Measurements from ENCODE around the gene LOXL1.

Gene LOXL1

DNA sequence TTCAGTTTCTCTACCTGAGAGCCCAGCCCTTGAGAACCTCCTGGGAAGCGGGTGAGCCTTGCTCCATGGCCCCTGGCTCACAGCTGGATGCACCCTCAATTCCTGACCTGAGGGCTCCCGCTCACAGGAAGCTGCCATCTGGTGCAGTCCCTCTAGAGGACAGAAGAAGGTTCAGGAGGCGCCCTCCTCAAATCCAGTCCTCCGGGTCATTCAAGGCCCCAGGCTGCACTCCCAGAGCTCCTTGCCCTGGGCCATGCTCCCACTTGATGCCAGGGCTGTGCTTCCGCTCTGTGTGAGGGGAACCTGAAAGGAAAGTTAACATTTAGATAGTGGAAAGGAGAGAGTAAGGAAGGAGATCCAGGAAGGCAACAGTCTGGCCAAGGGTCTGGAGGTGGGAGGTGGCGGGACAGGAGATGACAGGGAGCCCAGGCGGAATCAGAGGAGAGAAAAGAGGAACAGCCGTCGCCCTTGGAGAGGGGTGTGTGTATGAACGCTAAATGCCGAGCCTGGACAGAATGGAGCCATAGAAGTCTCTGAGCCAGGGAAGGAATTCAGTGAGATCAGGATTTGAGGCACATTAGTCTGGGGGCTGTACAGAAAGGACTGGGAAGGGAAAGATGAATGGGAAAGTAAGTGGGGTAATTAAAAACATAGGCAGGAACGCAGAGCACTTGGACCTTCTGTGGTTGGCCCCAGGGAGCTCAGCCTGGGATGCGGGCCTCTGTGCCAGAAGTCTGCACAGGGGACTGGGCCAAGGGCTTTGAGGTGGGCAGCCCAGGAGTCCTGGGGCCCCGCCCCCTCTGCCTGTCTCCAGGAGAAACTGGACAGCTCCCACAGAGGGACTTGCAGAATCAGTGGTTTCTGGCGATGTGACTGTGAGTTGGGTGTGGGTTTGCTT is 26.8 kb upstream of the LOXL1 start:
- no peak for DNase-seq (ENCODE audit: low spot score)

DNA sequence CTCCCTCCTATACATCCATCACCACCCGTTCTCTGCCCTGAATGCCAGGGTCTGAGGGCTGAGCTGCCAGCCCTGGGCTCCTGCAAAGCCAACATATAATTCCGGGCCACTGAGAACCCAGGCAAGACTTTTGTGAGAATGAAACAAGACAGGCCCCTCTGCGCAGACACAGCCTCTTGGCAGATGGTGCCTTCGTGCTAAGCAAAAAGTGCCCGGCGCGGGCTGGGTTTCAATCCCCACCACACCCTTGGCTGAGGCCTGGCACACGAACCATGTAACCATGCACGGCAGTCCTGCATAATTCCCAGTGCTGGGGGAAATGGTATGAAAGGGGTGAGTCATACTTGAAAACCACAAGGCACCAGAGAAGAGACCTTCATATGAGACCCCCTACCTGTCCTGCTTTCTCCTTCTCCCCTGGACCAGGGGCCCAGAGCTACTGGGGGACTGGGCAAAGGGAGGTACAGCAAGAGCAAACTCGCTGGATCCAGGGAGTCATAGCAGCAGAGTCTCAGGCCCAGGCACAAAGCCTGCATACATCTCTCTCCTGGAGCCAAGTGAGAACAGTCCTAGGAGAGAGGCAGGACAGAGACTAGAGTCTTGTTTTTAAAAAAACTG is 26.1 kb upstream of the LOXL1 start:
- peak; percentile 39 for DNase-seq (ENCODE audit: low spot score)

DNA sequence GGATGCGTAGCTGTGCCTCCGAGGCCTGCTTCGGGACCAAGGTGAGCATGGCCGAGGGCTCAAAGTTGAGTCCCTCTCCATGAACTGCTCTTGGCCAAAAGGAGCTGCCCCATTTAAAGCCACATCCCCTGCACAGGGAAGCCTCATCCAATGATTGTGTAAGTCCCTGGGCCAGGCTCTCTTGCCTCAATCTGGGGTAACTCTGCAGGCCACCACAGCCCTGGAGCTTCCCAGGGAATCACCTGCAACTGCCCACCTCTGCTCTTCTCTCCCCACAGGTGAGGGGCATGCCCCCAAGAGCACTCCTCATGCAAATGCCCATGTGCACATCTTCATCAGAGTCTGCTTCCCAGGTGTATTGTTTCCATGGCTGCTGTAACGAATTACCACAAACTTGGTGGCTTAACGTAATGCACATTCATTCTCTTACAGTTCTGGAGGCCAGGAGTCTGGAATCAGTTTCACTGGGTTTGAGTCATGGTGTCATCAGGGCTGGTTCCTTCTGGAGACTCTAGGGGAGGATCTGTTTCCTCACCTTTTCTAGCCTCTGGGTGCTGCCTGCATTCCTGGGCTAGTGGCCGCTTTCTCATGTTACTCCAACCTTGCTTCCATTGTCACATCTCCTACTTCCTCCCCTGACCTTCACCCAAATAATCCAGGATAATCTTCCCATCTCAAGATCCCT is 25.0 kb upstream of the LOXL1 start:
- DNase-seq (ENCODE audit: low spot score), result no peak

DNA sequence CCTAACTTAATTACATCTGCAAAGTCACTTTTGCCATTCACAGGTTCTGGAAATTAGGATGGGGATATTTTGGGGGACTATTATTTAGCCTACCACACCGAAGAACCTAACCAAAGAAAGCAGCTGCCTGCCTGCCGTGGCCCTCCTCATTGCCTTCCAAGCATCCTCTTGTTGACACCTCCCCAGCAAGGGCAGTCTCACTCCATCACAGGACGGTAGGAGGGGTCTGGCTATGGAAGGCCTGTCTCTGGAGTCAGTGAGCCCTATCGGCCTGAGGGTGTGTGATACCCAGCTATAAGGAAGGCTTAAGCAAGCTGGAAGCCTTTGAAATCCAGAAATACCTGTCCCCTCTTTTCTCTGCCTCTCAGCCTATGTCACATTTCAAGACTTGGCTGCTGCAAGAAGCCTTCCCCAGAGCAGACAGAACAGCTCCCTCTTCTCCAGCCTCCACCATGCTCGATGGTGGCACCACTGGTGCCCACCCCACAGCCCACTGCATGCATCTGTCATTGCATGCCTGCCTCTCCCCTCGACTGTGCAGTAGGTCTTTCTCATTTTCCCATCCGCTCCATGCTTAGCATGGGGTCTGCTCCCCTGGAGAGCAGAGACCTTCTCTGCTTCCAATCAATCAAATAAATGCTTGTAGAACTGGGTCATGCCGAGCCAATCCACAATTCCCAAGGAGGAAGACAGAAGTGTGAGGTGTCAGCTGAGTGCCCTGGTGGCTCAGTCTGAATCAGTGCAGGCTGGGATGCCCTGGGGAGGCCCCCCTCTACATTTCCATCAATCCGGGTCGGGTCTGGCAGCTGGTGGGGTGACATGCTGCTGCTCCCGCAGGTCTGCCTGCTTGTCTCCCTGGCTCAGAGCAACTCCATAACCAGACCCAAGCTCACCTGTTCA is 23.9 kb upstream of the LOXL1 start:
- no peak for DNase-seq (ENCODE audit: low spot score)

DNA sequence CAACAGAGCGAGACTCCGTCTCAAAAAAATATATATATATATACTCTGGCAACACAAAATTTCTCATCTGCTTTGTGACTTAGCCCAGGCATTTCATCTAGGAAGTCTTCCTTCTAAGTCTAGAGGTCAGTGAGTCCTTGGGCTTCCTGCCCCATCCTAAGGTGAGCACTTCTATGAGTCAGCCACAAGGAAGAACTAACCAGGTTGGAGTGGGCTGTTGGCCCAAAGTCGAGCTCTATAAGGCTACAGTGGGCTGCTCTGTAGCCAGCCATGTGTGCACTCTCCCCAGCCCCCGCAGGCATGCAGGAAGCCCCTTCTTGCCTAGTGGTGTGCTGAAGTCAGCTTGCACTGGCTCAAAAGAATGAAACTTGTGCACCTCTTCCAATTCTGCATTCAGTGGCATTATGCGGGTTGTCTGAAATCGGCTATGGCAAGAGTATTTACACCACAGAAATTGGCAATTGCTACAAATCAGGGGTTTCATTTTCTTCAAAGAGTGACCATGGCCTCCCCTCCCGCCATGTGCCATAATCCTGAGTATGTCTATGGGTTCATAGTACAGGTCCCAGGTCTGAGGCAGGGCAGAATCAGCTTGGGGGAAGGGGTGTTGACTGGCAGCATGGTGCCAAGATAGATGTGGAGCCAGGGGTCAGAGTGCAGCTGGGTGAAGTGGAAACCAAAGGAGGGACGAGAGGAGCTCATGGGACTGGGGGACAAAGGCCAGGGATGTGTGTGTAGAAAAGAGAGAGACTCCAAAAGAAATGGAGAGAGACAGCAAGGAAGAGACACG is 22.0 kb upstream of the LOXL1 start:
- no peak for DNase-seq (ENCODE audit: low spot score)

DNA sequence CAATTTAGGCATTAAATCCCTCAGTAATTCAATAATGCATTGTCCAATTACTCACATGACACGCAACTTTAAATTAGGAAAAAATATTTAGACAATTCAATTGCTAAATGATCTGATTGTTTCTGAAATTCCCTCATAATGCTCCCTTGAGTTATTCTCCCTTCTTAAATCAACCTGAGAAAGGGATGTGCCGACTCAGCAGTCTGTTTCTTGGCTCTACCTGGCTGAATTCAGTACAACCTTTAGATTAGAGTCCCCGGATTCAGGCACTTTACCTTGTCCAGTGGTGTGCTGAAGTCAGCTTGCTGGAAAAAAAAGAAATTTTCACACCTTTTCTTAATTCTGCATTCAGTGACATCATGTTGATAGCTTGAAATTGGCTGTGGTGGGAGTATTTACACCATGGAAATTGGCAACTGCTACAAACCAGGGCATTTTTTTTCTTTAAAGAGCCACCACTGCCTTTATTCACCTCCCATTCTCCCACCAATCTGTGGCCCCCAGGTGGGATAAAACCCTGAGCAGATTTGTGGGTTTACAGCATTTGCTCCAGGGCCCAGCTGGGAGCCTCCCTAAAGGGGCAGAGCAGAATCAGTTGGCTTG is 20.9 kb upstream of the LOXL1 start:
- no peak for DNase-seq (ENCODE audit: low spot score)

DNA sequence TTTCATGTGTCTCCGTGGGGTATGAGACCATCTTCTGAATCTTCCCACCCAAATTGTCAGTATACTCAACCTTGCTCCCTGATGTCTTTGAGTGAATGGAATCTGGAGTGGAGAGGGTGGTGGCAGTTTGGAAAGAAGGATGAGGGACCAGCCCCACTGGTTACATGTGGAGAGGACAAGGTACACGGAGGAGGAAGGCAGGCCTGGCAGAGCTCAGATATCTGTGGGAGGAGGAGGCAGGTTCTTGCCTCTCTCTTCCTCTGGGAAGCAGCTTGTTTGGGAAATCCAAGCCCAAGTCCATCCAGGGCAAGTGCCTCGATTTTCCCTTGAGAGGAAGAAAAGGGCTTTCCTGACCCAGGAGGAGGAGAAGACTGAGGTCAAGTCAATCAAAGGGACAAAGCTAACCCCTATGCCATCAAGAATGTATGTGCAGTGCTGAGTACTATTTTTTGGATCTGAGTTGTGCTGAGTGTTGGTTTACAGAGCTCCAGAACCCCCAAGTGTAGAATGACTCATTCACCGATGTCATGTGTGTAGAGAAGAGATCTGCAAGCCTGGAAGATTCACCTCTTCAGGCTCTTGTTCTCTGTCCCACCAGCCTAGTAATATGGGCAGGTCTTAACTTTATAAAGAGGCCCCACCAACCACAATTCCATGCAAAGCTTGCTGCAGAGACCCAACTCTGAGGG is 19.8 kb upstream of the LOXL1 start:
- no peak for DNase-seq (ENCODE audit: low spot score)

DNA sequence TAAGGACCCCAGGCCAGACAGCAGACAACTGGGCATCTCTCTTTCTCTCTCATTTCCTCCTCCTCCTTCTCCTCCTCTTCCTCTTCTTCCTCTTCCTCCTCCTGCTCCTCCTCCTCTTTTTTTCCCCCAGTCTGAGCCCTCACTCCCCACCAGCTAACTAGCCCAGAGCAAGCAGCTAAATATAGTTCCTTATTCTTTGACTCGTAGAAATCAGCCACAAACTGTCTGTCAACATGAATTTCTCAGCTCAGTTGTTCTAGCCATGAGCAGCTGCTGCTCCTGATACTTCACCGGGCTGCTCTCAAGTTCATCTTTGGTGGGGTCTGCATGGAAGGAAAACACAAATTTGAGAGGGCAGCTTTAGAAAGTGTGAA is 19.2 kb upstream of the LOXL1 start:
- DNase-seq (ENCODE audit: low spot score), result no peak

DNA sequence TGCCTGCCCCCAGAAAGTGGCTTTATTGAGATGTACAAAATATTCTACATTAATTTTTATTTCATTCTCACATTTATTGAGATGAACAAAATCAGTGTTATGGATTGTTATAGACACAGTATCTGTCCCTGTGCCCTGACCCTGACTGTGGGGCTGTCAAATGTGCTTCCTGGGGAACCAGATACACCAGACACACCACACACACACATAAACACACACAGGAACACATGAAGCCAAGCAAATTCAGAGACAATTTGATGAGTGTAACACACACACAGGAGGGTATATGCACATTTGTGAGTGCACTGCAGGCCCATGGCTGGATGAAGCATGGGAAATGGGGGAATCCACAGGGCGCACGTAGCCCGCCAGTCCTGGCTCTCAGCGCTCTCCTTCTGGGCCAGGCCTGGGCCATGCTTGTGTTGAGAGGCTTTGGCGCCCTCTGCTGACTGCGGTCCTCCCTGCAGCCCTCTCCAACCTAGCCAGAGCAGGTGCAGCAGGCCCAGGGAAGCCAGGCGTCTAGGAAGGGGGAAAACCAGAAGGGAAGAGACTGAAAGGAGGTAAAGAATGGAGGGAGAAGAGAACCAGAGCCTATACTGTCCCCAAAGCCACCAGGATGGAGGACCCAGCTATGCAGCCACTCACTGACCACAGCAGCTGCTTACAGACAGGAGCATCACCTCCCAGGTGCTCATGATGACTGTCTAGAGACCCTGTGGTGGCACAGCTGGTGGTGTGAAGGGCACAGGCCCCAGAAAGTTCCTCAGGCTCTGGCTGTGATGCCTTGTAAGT is 18.0 kb upstream of the LOXL1 start:
- peak; percentile 52 for DNase-seq (ENCODE audit: low spot score)

DNA sequence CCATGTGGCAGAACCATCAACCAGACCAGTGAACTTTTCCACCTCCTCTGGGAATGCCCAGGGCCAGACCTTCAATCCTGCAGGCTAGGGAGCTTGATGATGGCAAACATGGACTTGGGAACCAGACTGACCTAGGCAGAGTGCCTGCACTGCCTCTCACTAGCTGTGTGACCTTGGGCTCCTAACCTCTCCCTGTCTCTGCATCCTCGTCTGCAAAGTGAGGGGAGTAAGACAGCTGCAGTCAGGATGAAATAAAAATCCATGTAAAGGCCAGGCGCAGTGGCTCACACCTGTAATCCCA is 17.5 kb upstream of the LOXL1 start:
- DNase-seq (ENCODE audit: low spot score), result no peak

DNA sequence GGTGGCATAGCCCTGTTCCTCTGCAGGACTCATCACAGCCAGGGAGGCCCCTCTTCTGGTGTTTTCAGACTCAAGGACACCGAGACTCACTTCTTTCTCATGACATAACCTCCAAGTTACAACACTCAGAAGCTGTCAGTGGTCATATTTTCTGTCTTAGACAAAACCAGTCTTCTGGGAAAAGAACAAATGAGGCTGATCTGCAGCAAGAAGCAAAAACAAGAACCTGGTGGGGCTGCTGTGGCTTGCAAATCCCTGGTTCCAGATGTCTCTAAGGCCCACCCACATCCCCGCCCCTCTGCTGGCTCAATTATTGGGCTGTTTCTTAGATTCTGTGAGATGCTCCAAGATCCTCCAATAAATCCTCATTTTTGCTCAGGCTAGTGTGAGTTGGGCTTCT is 16.6 kb upstream of the LOXL1 start:
- no peak for DNase-seq (ENCODE audit: low spot score)

DNA sequence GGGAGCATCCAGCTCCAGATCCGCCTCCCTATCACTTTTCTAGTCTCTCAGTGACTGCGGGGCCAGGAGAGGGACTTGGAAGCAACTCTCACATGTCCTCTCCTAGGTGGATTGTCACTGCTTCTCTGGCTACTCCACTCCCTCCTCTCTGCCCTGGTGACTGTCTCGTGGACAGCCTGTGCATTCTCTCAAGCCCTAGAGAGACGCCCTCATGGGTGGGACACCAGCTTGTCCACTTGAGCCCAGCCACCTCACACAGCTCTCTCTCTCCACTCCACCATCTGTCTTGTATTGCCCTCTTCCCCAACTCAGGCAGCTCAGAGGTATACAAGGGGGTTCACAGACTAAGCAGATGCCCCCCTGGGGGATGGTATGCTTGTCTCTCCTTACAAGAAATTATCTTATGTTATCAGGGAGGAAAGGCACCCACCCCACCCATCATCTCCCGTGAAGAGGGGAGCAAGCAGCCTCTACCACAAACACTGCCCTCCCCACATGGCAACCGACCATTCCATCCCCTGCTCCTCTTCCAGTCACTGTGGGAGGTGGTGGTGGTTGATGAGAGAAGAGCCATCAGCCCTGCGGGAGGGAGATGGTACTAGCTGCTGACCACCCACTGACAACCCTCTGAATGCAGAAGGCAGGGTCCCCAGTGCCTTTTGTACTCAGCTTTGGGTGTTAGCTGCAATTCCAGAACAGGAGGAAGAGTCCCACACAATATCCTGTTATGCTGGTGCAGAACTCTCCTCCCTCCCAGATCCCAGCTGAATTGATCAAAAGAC is 15.5 kb upstream of the LOXL1 start:
- no peak for DNase-seq (ENCODE audit: low spot score)

DNA sequence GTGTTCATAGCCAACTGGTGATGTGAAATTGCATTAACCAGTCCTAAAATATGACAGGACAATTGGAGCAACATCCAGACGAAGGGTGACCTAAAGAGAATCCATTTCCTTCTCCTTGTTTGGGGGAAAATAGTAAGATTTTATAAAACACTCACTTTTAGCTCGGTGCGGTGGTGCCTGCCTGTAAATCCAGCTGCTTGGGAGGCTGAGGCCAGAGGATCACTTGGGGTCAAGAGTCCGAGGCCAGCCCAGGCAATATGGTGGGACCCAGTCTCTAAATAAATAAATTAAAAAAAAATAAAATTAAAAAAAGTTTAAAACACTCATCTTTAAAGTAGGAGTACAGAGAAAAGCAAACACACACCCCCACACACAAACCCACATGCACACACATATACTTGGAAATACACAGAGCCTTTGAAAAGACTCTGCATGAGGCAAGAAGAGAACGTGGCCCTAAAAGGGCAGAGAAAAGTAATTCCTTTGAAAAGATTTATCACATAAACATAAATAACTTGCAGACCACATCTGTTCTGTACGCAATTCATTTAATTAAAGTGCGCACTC is 14.1 kb upstream of the LOXL1 start:
- DNase-seq (ENCODE audit: low spot score), result no peak

DNA sequence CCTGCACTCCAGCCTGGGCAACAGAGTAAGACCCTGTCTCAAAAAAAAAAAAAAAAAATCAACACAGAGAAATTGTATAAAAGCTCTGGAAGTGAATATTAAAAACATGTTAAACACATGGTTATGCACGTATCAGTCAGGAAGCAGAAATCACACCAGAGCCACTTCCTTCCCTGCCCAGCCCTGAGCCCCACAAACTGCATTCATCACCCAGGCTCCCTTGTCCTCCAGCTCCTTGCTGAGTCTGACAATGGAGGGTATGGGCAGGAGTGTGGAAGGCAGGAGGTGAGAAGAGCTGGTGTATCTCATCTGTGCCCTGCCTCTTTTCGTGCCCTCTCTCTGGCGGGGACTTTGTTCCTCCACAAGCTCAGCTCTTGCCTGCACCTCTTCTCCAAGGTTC is 12.1 kb upstream of the LOXL1 start:
- DNase-seq (ENCODE audit: low spot score), result no peak

DNA sequence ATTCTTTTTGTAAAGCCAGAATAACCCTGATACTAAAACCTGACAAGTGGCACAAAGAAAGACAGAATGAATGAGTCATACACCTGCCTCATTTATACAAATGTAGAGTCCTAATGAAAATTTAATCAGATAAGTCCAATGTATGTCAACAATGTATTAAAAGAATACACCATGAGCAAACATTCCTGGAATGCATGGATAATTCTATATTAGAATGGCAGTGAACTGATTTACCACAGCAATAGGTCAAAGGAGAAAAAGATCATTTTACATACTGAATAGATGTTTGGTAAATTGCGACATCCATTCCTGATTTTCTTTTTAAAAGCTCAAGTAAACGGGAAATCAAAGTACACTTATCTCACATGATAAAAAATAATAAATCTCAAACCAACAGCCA is 11.2 kb upstream of the LOXL1 start:
- no peak for DNase-seq (ENCODE audit: low spot score)

DNA sequence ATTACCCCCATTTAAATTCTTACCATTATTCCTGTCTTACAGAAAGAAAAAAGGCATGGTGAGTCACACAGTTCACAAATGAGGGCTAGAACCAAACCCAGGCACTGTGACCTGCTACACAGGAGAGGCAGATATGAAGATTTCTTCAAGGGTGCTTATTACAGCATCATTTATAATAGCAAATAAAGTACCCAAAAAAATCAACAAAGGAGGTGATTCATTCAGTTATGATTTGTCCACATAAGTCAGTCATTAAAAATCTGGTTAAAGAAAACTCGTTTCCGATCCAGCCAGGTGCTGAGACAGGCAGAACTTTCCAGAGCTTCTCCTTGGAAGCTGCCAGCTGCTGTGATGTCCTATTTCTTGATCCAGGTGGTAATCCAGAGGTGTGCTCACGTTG is 7.5 kb upstream of the LOXL1 start:
- no peak for DNase-seq (ENCODE audit: low spot score)

DNA sequence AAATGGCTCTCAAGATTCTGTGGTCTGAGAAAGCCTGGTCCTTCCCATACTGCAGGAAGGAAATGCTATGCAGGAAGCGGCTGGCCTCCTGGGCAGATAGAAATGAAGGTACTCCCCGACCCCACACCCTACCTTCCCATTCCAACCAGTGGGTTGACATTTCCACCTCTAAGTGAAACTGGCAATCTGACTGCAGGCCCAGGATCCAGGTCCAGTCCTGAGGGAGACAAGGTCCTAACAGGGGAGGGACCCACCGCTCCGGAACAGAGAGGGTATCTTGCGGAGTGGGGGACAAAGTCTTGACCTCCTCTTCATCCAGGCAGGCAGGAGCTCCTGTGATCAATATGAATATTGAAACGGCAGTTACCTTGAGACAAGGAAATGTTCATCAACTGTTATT is 6.6 kb upstream of the LOXL1 start:
- no peak for DNase-seq (ENCODE audit: low spot score)

DNA sequence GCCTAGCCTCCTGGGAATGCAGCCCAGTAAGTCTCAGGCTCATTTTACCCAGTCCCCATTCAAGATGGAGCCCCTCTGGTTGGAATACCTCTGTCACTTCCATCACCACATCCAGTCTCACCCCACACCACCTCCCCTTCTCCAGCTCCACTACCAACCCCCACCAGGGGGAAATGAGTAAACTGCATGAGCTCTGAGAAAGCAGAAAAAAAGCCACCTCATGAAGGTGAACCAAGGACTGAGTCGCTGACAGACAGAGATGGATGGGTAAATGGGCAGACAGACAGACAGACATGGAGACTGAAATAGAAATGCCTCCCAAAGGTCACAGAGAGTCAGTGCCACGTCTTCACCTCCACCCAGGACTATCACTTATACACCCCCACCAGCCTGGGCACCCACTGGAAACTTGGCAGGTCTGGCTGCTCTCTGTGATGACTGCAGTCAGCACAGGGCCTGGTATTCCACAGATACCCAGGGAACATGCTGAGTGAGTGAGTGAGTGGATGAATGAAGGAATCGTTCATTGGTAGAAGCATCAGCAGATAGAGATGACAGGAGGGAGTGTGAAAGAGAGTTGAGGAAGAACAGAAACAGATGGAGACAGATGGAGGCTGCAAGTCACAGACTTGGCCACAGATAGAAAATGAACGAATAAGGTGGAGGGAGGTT is 4.9 kb upstream of the LOXL1 start:
- no peak for DNase-seq (ENCODE audit: low spot score)

Measured in SW480 (cell line).